ENCODE data around the gene UNC5C.

UNC5C gene

GRCh38 chr4:95157596-95157995 lies 391.2 kb downstream of the UNC5C start:
- Mint-ChIP-seq H3K27me3 (ENCODE audit: low read depth, poor library complexity) (no peaks in the 10 kb centered on the region), H3K9me3 (no peaks in the 10 kb centered on the region), H3K36me3 (ENCODE audit: low read depth) (peaks cover 6% of the 10 kb centered on the region), H3K27ac (no peak overlapping the region), H3K4me1 (peaks cover 31% of the 10 kb centered on the region), H3K4me3 (no peak overlapping the region)
- DNase-seq: no peak
- no peak for TF ChIP-seq CTCF (IDR thresholded peaks at IDR 0.05)

- TF ChIP-seq CTCF (IDR thresholded peaks at IDR 0.05): peak; percentile 36
- H3K36me3 Mint-ChIP-seq (ENCODE audit: low read depth): peaks cover 6% of the 10 kb centered on the region
- H3K27ac Mint-ChIP-seq: no peak overlapping the region
- no peak overlapping the region for H3K4me3 Mint-ChIP-seq
- no peaks in the 10 kb centered on the region for H3K9me3 Mint-ChIP-seq
- DNase-seq: no peak
- H3K27me3 Mint-ChIP-seq (ENCODE audit: low read depth, poor library complexity): no peaks in the 10 kb centered on the region
- peaks cover 31% of the 10 kb centered on the region for H3K4me1 Mint-ChIP-seq
Measured at GRCh38 chr4:95156452-95156765, 392.4 kb downstream of the UNC5C start.

GRCh38 chr4:95155759-95156451 lies 392.9 kb downstream of the UNC5C start:
- Mint-ChIP-seq H3K27ac (no peak overlapping the region), H3K9me3 (no peaks in the 10 kb centered on the region), H3K27me3 (ENCODE audit: low read depth, poor library complexity) (no peaks in the 10 kb centered on the region), H3K4me1 (peaks cover 31% of the 10 kb centered on the region), H3K4me3 (no peak overlapping the region), H3K36me3 (ENCODE audit: low read depth) (peaks cover 6% of the 10 kb centered on the region)
- DNase-seq: no peak
- peak; percentile 80 for TF ChIP-seq CTCF (IDR thresholded peaks at IDR 0.05)

DNA sequence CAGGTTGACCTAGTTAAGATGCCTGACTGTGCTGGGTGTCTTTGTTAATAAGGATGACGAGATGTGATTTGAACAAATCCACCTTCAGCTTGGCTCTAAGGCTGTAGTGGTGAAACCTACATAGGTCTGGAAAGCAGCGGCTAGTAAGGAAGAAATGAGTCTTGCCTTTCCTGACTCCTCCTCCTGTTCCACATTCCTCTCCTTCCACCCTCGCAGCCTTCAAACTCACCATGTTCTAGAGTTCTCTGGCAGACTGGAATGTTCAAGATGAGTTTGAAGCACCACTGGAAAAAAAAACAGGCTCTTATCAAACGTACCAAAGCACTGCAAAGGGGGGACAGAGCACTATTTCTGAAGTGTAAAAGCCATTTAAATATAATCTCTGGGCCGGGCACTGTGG lies 395.6 kb downstream of the UNC5C start:
- H3K9me3 Mint-ChIP-seq: no peaks in the 10 kb centered on the region
- no peak for TF ChIP-seq CTCF (IDR thresholded peaks at IDR 0.05)

GRCh38 chr4:95151255-95151654 lies 397.5 kb downstream of the UNC5C start:
- H3K36me3 Mint-ChIP-seq (ENCODE audit: low read depth): no peaks in the 10 kb centered on the region
- H3K27me3 Mint-ChIP-seq (ENCODE audit: low read depth, poor library complexity): peaks cover 2% of the 10 kb centered on the region
- no peaks in the 10 kb centered on the region for H3K9me3 Mint-ChIP-seq
- DNase-seq: no peak
- no peak for TF ChIP-seq CTCF (IDR thresholded peaks at IDR 0.05)
- H3K4me3 Mint-ChIP-seq: no peak overlapping the region
- peaks cover 12% of the 10 kb centered on the region for H3K4me1 Mint-ChIP-seq
- no peak overlapping the region for H3K27ac Mint-ChIP-seq

More for the DNA sequence above, 395.6 kb downstream of the UNC5C start:
- Mint-ChIP-seq H3K4me3 (no peak overlapping the region), H3K27ac (no peak overlapping the region), H3K27me3 (ENCODE audit: low read depth, poor library complexity) (peaks cover 2% of the 10 kb centered on the region), H3K36me3 (ENCODE audit: low read depth) (no peaks in the 10 kb centered on the region), H3K4me1 (peaks cover 12% of the 10 kb centered on the region)
- no peak for DNase-seq

GRCh38 chr4:95142932-95143331 lies 405.8 kb downstream of the UNC5C start:
- DNase-seq: peak; percentile 10
- Mint-ChIP-seq H3K9me3 (peaks cover 32% of the 10 kb centered on the region), H3K36me3 (ENCODE audit: low read depth) (peaks cover 40% of the 10 kb centered on the region), H3K27ac (no peak overlapping the region), H3K27me3 (ENCODE audit: low read depth, poor library complexity) (peaks cover 5% of the 10 kb centered on the region), H3K4me1 (peaks cover 13% of the 10 kb centered on the region), H3K4me3 (no peak overlapping the region)
- peak; percentile 16 for TF ChIP-seq CTCF (IDR thresholded peaks at IDR 0.05)

Data from nephron progenitor cell (in vitro differentiated cells).